ENCODE results near the gene BSPRY. TPM values are rescaled to one million over a fixed set of nuclear protein-coding genes. Genes with fewer than 3 reads are reported as not detected.

BSPRY gene
- total RNA-seq, 2 donors from 2014 or later: 14.1 to 17.9 TPM

DNA sequence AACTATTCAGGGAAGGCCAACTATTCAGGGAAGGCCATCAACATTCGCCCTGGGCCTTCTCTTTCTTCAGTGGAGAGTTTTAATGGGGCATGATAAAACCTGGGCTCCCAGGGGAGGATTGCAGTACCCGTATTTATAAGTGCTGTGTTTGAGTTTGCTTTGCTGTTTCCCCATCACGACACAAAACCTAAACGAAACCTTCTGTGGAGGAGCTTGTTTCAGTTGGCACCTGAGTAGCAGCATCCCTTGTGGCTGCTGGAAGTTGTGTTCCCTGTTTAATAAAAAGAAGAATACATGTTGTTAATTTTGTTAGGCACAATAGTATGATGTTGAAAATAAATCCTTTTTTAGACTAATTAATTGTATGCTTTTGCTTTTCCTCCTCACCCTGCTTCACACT is 17.6 kb upstream of the BSPRY start:
- TF ChIP-seq, protein P1, sequence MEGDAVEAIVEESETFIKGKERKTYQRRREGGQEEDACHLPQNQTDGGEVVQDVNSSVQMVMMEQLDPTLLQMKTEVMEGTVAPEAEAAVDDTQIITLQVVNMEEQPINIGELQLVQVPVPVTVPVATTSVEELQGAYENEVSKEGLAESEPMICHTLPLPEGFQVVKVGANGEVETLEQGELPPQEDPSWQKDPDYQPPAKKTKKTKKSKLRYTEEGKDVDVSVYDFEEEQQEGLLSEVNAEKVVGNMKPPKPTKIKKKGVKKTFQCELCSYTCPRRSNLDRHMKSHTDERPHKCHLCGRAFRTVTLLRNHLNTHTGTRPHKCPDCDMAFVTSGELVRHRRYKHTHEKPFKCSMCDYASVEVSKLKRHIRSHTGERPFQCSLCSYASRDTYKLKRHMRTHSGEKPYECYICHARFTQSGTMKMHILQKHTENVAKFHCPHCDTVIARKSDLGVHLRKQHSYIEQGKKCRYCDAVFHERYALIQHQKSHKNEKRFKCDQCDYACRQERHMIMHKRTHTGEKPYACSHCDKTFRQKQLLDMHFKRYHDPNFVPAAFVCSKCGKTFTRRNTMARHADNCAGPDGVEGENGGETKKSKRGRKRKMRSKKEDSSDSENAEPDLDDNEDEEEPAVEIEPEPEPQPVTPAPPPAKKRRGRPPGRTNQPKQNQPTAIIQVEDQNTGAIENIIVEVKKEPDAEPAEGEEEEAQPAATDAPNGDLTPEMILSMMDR (conservative IDR thresholded peaks at IDR 0.05): no peak
- Histone ChIP-seq H3K36me3 (ENCODE audit: control insufficient read depth, insufficient read depth, low read length) (no peaks in the 10 kb centered on the region), H3K4me1 (ENCODE audit: control insufficient read depth, insufficient read depth, low read length) (peaks cover 16% of the 10 kb centered on the region), H3K9me3 (ENCODE audit: control insufficient read depth, low read length) (no peaks in the 10 kb centered on the region), H3K27ac (ENCODE audit: low read depth, low read length) (no peak overlapping the region), H3K9ac (ENCODE audit: extremely low read depth, low read length, poor library complexity, severe bottlenecking) (peak overlapping the region; percentile 61), H3K27me3 (ENCODE audit: control insufficient read depth, insufficient read depth, low read length, poor library complexity, severe bottlenecking) (no peaks in the 10 kb centered on the region), H3K4me3 (ENCODE audit: low read length) (peak overlapping the region; percentile 12)
- DNase-seq: peak; percentile 57
- Mint-ChIP-seq H3K4me3 (peak overlapping the region; percentile 18), H3K27ac (peak overlapping the region; percentile 78), H3K9me3 (no peaks in the 10 kb centered on the region), H3K36me3 (ENCODE audit: low read depth) (no peaks in the 10 kb centered on the region), H3K4me1 (peaks cover 39% of the 10 kb centered on the region), H3K27me3 (ENCODE audit: insufficient read depth) (no peaks in the 10 kb centered on the region)
- 55 to 59% methylated on average over 3 to 4 of the region's 4 CpGs for WGBS, 2 experiments (ENCODE audit: insufficient coverage in 1 of 2, insufficient read length in 1 of 2)

DNA sequence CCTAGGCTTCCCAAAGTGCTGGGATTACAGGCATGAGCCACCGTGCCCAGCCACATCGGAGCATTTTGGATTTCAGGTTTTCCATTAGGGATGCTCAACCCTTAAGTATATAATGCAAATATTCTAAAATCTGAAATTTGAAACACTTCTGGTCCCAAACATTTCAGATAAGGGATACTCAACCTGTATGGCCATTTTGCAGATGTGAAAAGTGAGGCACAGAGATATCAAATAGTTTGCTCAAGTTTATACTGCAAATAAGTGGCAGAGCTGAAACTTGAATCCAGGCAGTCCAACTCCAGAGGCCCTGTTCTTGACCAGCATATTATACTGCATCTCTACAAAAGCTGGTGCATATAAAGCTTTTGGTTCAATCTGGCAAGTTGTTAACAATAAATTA is 11.6 kb upstream of the BSPRY start:
- H3K27ac Mint-ChIP-seq: no peak overlapping the region
- no peak overlapping the region for H3K4me3 ChIP-seq (ENCODE audit: low read length)
- DNase-seq: no peak
- peaks cover 19% of the 10 kb centered on the region for H3K27me3 Mint-ChIP-seq (ENCODE audit: insufficient read depth)
- peaks cover 42% of the 10 kb centered on the region for H3K4me1 Mint-ChIP-seq
- TF ChIP-seq, protein P1 (conservative IDR thresholded peaks at IDR 0.05): no peak
- WGBS, 2 experiments (ENCODE audit: insufficient coverage in 1 of 2, insufficient read length in 1 of 2): 95% methylated on average over 2 of the region's 2 CpGs; no CpG with 5 or more reads in 1 of the 2 experiments
- H3K27ac ChIP-seq (ENCODE audit: low read depth, low read length): no peak overlapping the region
- no peak overlapping the region for H3K9ac ChIP-seq (ENCODE audit: extremely low read depth, low read length, poor library complexity, severe bottlenecking)
- H3K9me3 Mint-ChIP-seq: no peaks in the 10 kb centered on the region
- no peaks in the 10 kb centered on the region for H3K36me3 ChIP-seq (ENCODE audit: control insufficient read depth, insufficient read depth, low read length)
- H3K4me3 Mint-ChIP-seq: no peak overlapping the region
- no peaks in the 10 kb centered on the region for H3K36me3 Mint-ChIP-seq (ENCODE audit: low read depth)
- no peaks in the 10 kb centered on the region for H3K27me3 ChIP-seq (ENCODE audit: control insufficient read depth, insufficient read depth, low read length, poor library complexity, severe bottlenecking)
- H3K9me3 ChIP-seq (ENCODE audit: control insufficient read depth, low read length): no peaks in the 10 kb centered on the region
- peaks cover 19% of the 10 kb centered on the region for H3K4me1 ChIP-seq (ENCODE audit: control insufficient read depth, insufficient read depth, low read length)

DNA sequence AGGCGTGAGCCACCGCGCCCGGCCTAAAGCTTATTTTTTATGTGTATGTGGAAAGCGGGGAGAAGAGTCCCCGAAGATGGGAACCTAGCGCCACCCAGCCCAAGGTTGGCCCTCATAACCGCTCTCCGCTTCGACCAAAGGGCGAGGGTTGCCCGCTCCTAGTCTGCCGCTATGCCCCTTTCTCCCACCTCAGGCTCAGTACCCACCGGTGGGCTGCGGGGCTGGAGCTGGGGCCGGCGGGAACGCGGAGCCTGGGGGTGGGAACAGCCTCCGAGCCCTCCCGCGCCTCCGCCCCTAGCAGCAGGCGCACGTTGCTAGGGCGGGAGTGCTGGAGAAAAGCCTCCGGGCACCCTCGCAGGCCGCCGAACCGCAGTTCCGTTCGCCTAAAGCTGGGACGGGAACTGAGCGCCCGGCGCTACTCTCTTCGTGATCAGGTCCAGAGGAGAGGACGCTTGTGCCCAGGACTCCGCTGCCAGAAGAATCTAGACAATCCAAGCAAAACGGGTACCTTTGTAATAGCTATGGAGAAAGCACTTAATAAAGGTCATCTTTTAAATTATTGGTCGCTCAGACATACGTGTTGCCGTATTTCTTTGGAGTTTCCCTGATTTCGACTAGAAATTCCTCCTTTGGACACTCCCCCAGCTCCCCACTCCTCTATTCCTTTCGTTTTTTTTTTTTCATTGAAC is 9.2 kb upstream of the BSPRY start, which contains the start of gene WDR31:
Gene WDR31, minus strand, starts transcription at position 265 of the 689 bp plus-strand sequence. CDS start 8,253 bp downstream, outside the sequence.
- Histone ChIP-seq H3K36me3 (ENCODE audit: control insufficient read depth, insufficient read depth, low read length) (no peaks in the 10 kb centered on the region), H3K4me3 (ENCODE audit: low read length) (peak within 1 kb of the TSS; percentile 86), H3K9me3 (ENCODE audit: control insufficient read depth, low read length) (no peaks in the 10 kb centered on the region), H3K9ac (ENCODE audit: extremely low read depth, low read length, poor library complexity, severe bottlenecking) (peak within 1 kb of the TSS; percentile 72), H3K27ac (ENCODE audit: low read depth, low read length) (peak within 1 kb of the TSS; percentile 48), H3K4me1 (ENCODE audit: control insufficient read depth, insufficient read depth, low read length) (peaks cover 17% of the 10 kb centered on the region), H3K27me3 (ENCODE audit: control insufficient read depth, insufficient read depth, low read length, poor library complexity, severe bottlenecking) (no peaks in the 10 kb centered on the region)
- peaks cover 37% of the 10 kb centered on the region for H3K4me1 Mint-ChIP-seq
- no peaks in the 10 kb centered on the region for H3K36me3 Mint-ChIP-seq (ENCODE audit: low read depth)
- H3K9me3 Mint-ChIP-seq: no peaks in the 10 kb centered on the region
- peak; percentile 95 for DNase-seq
- WGBS, 2 experiments (ENCODE audit: insufficient coverage in 1 of 2, insufficient read length in 1 of 2): 1% methylated on average over 22 to 46 of the region's 46 CpGs
- peak within 1 kb of the TSS; percentile 80 for H3K27ac Mint-ChIP-seq
- TF ChIP-seq, protein P1 (conservative IDR thresholded peaks at IDR 0.05): no peak
- peaks cover 24% of the 10 kb centered on the region for H3K27me3 Mint-ChIP-seq (ENCODE audit: insufficient read depth)
- peak within 1 kb of the TSS; percentile 74 for H3K4me3 Mint-ChIP-seq
